Endothelial cell of umbilical vein (primary cell): ENCODE measurements around the gene GPR162. TPM values are rescaled to one million over a fixed set of nuclear protein-coding genes. Genes with fewer than 3 reads are reported as not detected.

Source experiments
- BruUV-seq: library from RNA; stranded (reverse); fragments of 400-500 nt; replicated peaks from 2 replicates; lab custom pipeline; 2021; lab: Mats Ljungman, UMichigan
- CTCF ChIA-PET: fragments of 300-600, 350-600 bp; sonication (Branson Sonifier 250); formaldehyde crosslinking; loops from one replicate; lab custom pipeline; 2021; ENCODE audit warnings: antibody characterized with exemption, inconsistent platforms; lab: Charles Lee
- POLR2A ChIA-PET: fragments of 300-600, 350-600 bp; sonication (Branson Sonifier 250); formaldehyde crosslinking; loops from one replicate; lab custom pipeline; 2021; ENCODE audit warnings: antibody characterized with exemption, inconsistent platforms; lab: Charles Lee
- DNase-seq: peaks from one replicate; pipeline ENCODE4 v3.0.0-alpha.2; 2011; ENCODE audit warnings: low read depth, low spot score
- FAIRE-seq: peaks from 2 replicates; lab custom pipeline; 2011; peaks lifted over from hg19 to GRCh38; lab: Jason Lieb, UNC
- H2AFZ ChIP-seq: 2 replicates; pipeline ENCODE4 v1.6.0; 2012; ENCODE audit warnings: low read depth, low read length, control low read depth, inconsistent platforms
- H3K27ac ChIP-seq: 2 replicates; pipeline ENCODE4 v1.5.1; 2011; ENCODE audit warnings: low read depth, mild to moderate bottlenecking, control low read depth, low read length, moderate library complexity; ENCODE audit not compliant: insufficient read depth
- H3K27me3 ChIP-seq, 2 experiments: 2 replicates each; pipeline versions ENCODE4 v1.6.0 to v1.6.1; 2011; ENCODE audit warnings: low read length in 2 of 2, mixed read lengths in 1 of 2; ENCODE audit not compliant: control insufficient read depth in 2 of 2, insufficient read depth in 2 of 2
- H3K36me3 ChIP-seq, 2 experiments: 2 replicates in 1 of 2; 3 replicates in 1 of 2; pipeline ENCODE4 v1.5.1; 2011; ENCODE audit warnings: low read length in 2 of 2, mild to moderate bottlenecking in 1 of 2, moderate library complexity in 1 of 2; ENCODE audit not compliant: control insufficient read depth in 2 of 2, insufficient read depth in 2 of 2; ENCODE audit errors: extremely low read depth in 1 of 2
- H3K4me1 ChIP-seq: 3 replicates; pipeline ENCODE4 v1.5.1; 2011; ENCODE audit warnings: mild to moderate bottlenecking, low read length; ENCODE audit not compliant: control insufficient read depth, insufficient read depth; ENCODE audit errors: extremely low read depth
- H3K4me2 ChIP-seq: 2 replicates; pipeline ENCODE4 v1.6.1; 2011; ENCODE audit warnings: low read length, control low read depth, mixed read lengths; ENCODE audit not compliant: insufficient read depth
- H3K4me3 ChIP-seq, 3 experiments: fragments of 200-600 bp in 1 of 3; sonication (generic), shearing (Covaris generic) in 1 of 3; replicated peaks in 1 of 3; 2 replicates each; pipeline ENCODE4 v1.5.1; 2011 to 2016; ENCODE audit warnings: control low read depth in 3 of 3, low read length in 3 of 3, mild to moderate bottlenecking in 2 of 3, inconsistent platforms in 1 of 3, low read depth in 1 of 3, moderate library complexity in 1 of 3; ENCODE audit not compliant: insufficient read depth in 1 of 3
- H3K79me2 ChIP-seq: 2 replicates; pipeline ENCODE4 v1.6.0; 2012; ENCODE audit warnings: low read length, inconsistent platforms; ENCODE audit not compliant: control insufficient read depth, insufficient read depth
- H3K9ac ChIP-seq: replicated peaks from 2 replicates; pipeline ENCODE3; 2011; ENCODE audit warnings: low read length, control low read depth; ENCODE audit not compliant: insufficient read depth; ENCODE audit errors: extremely low read depth
- H3K9me1 ChIP-seq: replicated peaks from 3 replicates; pipeline ENCODE4 v1.6.0; 2011; ENCODE audit warnings: mild to moderate bottlenecking, low read length; ENCODE audit not compliant: control insufficient read depth, insufficient read depth; ENCODE audit errors: extremely low read depth
- H3K9me3 ChIP-seq: replicated peaks from 2 replicates; pipeline ENCODE4 v1.5.1; 2012; ENCODE audit warnings: low read length, inconsistent platforms; ENCODE audit not compliant: control insufficient read depth, insufficient read depth
- H4K20me1 ChIP-seq: replicated peaks from 2 replicates; pipeline ENCODE3; 2011; ENCODE audit warnings: mild to moderate bottlenecking, low read length; ENCODE audit not compliant: control insufficient read depth, insufficient read depth; ENCODE audit errors: extremely low read depth
- EZH2 ChIP-seq: IDR thresholded peaks from 2 replicates; pipeline ENCODE4 v1.6.1; 2012; ENCODE audit warnings: borderline replicate concordance, low read depth, mild to moderate bottlenecking, moderate library complexity, low read length, inconsistent platforms; ENCODE audit not compliant: severe bottlenecking
- FOS ChIP-seq: IDR thresholded peaks from 2 replicates; pipeline ENCODE4 v1.6.1; 2011; ENCODE audit warnings: mild to moderate bottlenecking, low read length, moderate library complexity, borderline replicate concordance; ENCODE audit not compliant: insufficient read depth
- GATA2 ChIP-seq: IDR thresholded peaks from 2 replicates; pipeline ENCODE4 v1.7.0; 2011; ENCODE audit warnings: low read depth, mild to moderate bottlenecking, moderate library complexity, mixed read lengths, low read length; ENCODE audit not compliant: insufficient read length, insufficient read depth
- JUN ChIP-seq: IDR thresholded peaks from 2 replicates; pipeline ENCODE4 v1.6.1; 2011; ENCODE audit warnings: borderline replicate concordance, low read depth; ENCODE audit not compliant: insufficient read length, insufficient read depth
- MAX ChIP-seq: IDR thresholded peaks from 2 replicates; pipeline ENCODE4 v1.6.1; 2011; ENCODE audit not compliant: insufficient read depth, insufficient read length
- MYC ChIP-seq: IDR thresholded peaks from one replicate; pipeline ENCODE4 v1.6.1; 2011; ENCODE audit warnings: mild to moderate bottlenecking, low read depth, low read length
- POLR2A ChIP-seq: IDR thresholded peaks from 2 replicates; pipeline ENCODE4 v1.6.1; 2012; ENCODE audit warnings: low read depth, mild to moderate bottlenecking, control low read depth, low read length
- POLR2AphosphoS5 ChIP-seq: IDR thresholded peaks from 2 replicates; pipeline ENCODE4 v1.6.1; 2012; ENCODE audit warnings: low read depth, mild to moderate bottlenecking, control low read depth, low read length, moderate library complexity; ENCODE audit not compliant: insufficient read depth
- dilution Hi-C: fragments of 300-500 bp; cut with MboI; formaldehyde crosslinking; loops from one replicate; pipeline ENCODE4 v1.15.0; 2019; ENCODE audit warnings: low sequenced_read_pairs; ENCODE audit not compliant: extremely low pct_ligation_motif_present
- intact Hi-C: fragments of 100-400 bp; cut with micrococcal nuclease; formaldehyde crosslinking; loops from one replicate; pipeline ENCODE4 v1.10.0; 2022
- polyA plus RNA-seq, 4 experiments: library from polyadenylated mRNA; depleted of rRNA in 3 of 4; stranded (reverse) in 3 of 4; unstranded in 1 of 4; fragments of >200 nt; gene quantifications; 2 replicates each; pipeline versions ENCODE4 v1.2.1 to v1.2.3, GENCODE V29; 2011 to 2012; ENCODE audit warnings: missing spikeins in 1 of 4
- total RNA-seq: library from RNA; stranded (reverse); gene quantifications from 2 replicates; pipeline ENCODE4 v1.2.3, GENCODE V29; 2021
- TF ChIP-seq, protein P1 (sequence below), 2 donors: IDR thresholded peaks; 1 replicate in 1 of 2; 2 replicates in 1 of 2; pipeline ENCODE4 v1.5.1; 2011; ENCODE audit warnings: low read length in 2 of 2, mild to moderate bottlenecking in 2 of 2, moderate library complexity in 2 of 2, control low read depth in 1 of 2, inconsistent platforms in 1 of 2, low read depth in 1 of 2; ENCODE audit not compliant: insufficient read depth in 1 of 2; ENCODE audit errors: extremely low read depth in 1 of 2

GPR162 gene
- total and polyA plus RNA-seq, 2 donors (not counting 3 experiments of a cell fraction or from before 2014, with no cell fraction given), result 9.7 to 13.7 TPM

GRCh38 chr12:6820166-6820565 is 1.5 kb upstream of the GPR162 start:
- Histone ChIP-seq H4K20me1 (no peaks in the 10 kb centered on the region), H3K4me1 (peaks cover 16% of the 10 kb centered on the region), H3K9me3 (no peaks in the 10 kb centered on the region), H3K79me2 (no peaks in the 10 kb centered on the region), H2AFZ (no peak overlapping the region), H3K27ac (no peak overlapping the region), H3K9ac (no peak overlapping the region), H3K4me3 (no peak overlapping the region), H3K9me1 (no peaks in the 10 kb centered on the region), H3K4me2 (no peak overlapping the region), H3K36me3 (no peaks in the 10 kb centered on the region), H3K27me3 (peaks cover 3% of the 10 kb centered on the region in 2 experiments)
- intact Hi-C loops (no loop called here), dilution Hi-C loops (no loop called here)
- CTCF ChIA-PET, result interaction anchor here (12.0 kb wide), 1 partner anchor 67 kb away, joined by 148 read pairs; the partner anchor contains the start of gene MLF2
- no TSS peak for BruUV-seq
- DNase-seq, result no peak
- POLR2A ChIA-PET, result no interaction called here
- TF ChIP-seq EZH2, result no peak
- TF ChIP-seq FOS, result no peak
- no peak for TF ChIP-seq JUN
- TF ChIP-seq MYC, result no peak
- no peak for TF ChIP-seq POLR2A
- no peak for TF ChIP-seq POLR2AphosphoS5
- TF ChIP-seq, protein P1, sequence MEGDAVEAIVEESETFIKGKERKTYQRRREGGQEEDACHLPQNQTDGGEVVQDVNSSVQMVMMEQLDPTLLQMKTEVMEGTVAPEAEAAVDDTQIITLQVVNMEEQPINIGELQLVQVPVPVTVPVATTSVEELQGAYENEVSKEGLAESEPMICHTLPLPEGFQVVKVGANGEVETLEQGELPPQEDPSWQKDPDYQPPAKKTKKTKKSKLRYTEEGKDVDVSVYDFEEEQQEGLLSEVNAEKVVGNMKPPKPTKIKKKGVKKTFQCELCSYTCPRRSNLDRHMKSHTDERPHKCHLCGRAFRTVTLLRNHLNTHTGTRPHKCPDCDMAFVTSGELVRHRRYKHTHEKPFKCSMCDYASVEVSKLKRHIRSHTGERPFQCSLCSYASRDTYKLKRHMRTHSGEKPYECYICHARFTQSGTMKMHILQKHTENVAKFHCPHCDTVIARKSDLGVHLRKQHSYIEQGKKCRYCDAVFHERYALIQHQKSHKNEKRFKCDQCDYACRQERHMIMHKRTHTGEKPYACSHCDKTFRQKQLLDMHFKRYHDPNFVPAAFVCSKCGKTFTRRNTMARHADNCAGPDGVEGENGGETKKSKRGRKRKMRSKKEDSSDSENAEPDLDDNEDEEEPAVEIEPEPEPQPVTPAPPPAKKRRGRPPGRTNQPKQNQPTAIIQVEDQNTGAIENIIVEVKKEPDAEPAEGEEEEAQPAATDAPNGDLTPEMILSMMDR (IDR thresholded peaks at IDR 0.05; ENCODE audit: extremely low read depth in 1 of 2, insufficient read depth in 1 of 2, low read depth in 1 of 2, low read length in 2 of 2), result no peak
- TF ChIP-seq MAX, result no peak
- no peak for TF ChIP-seq GATA2
- FAIRE-seq, result no peak
